ENCODE data around the gene CLK3.
A peak's percentile ranks its signal among the peaks of the same experiment; 100 is the strongest.
"Not testable (repeated sequence)": the region's sequence is repeated elsewhere in the genome, so short reads cannot be mapped to it uniquely, and the experiment has no call there.

The CLK3 gene

GRCh38 chr15:74615508-74616365 is at the start of gene CLK3:
CLK3 (plus strand) TSS chr15:74615836; CDS start chr15:74619197, 3,361 bp downstream.
- DNase-seq (ENCODE audit: low read depth), result peak; percentile 95

- no peak for DNase-seq (ENCODE audit: low read depth)
These were observed 47.0 kb upstream of the CLK3 start for GRCh38 chr15:74568594-74568993.

GRCh38 chr15:74569731-74570070 is 45.9 kb upstream of the CLK3 start:
- DNase-seq (ENCODE audit: low read depth), result no peak

GRCh38 chr15:74571191-74571590 is 44.4 kb upstream of the CLK3 start:
- no peak for DNase-seq (ENCODE audit: low read depth)

GRCh38 chr15:74573987-74574386 is 41.6 kb upstream of the CLK3 start:
- no peak for DNase-seq (ENCODE audit: low read depth)

GRCh38 chr15:74578496-74578994 is 37.1 kb upstream of the CLK3 start:
- no peak for DNase-seq (ENCODE audit: low read depth)

GRCh38 chr15:74579001-74579400 is 36.6 kb upstream of the CLK3 start:
- no peak for DNase-seq (ENCODE audit: low read depth)

GRCh38 chr15:74580538-74581350 is 34.9 kb upstream of the CLK3 start:
- DNase-seq (ENCODE audit: low read depth), result no peak

GRCh38 chr15:74584204-74584603 is 31.4 kb upstream of the CLK3 start:
- DNase-seq (ENCODE audit: low read depth), result no peak

GRCh38 chr15:74584779-74585178 is 30.9 kb upstream of the CLK3 start:
- no peak for DNase-seq (ENCODE audit: low read depth)

- DNase-seq (ENCODE audit: low read depth), result no peak
These were observed 30.4 kb upstream of the CLK3 start for GRCh38 chr15:74585191-74585590.

- no peak for DNase-seq (ENCODE audit: low read depth)
These were observed 29.8 kb upstream of the CLK3 start for GRCh38 chr15:74585857-74586256.

GRCh38 chr15:74589826-74590225 is 25.8 kb upstream of the CLK3 start:
- DNase-seq (ENCODE audit: low read depth), result no peak

GRCh38 chr15:74592222-74592621 is 23.4 kb upstream of the CLK3 start:
- DNase-seq (ENCODE audit: low read depth), result no peak

- DNase-seq (ENCODE audit: low read depth), result no peak
These were observed 22.5 kb upstream of the CLK3 start for GRCh38 chr15:74593122-74593521.

GRCh38 chr15:74594455-74594854 is 21.2 kb upstream of the CLK3 start:
- DNase-seq (ENCODE audit: low read depth), result no peak

- DNase-seq (ENCODE audit: low read depth), result no peak
These were observed 20.4 kb upstream of the CLK3 start for GRCh38 chr15:74595271-74595670.

GRCh38 chr15:74596736-74597135 is 18.9 kb upstream of the CLK3 start:
- DNase-seq (ENCODE audit: low read depth), result not testable (repeated sequence)

- DNase-seq (ENCODE audit: low read depth), result not testable (repeated sequence)
These were observed 18.4 kb upstream of the CLK3 start for GRCh38 chr15:74597146-74597705.

- DNase-seq (ENCODE audit: low read depth), result peak; percentile 81
These were observed 17.4 kb upstream of the CLK3 start for GRCh38 chr15:74598126-74598842.

GRCh38 chr15:74599156-74599555 is 16.5 kb upstream of the CLK3 start:
- DNase-seq (ENCODE audit: low read depth), result no peak
